Activated CD8-positive, alpha-beta memory T cell treated with anti-CD3 and anti-CD28 coated beads for 48 hours (primary cell): ENCODE data around the gene CCDC102A.
A peak's percentile ranks its signal among the peaks of the same experiment; 100 is the strongest.

Source experiments
- DNase-seq, 3 experiments: peaks; one replicate each; pipeline ENCODE4 v3.0.0-alpha.2; 2020; ENCODE audit warnings: low read depth in 2 of 3, low spot score in 2 of 3

CCDC102A gene

GRCh38 chr16:57525761-57526160, 10.6 kb downstream of the CCDC102A start:
- no peak for DNase-seq

DNA sequence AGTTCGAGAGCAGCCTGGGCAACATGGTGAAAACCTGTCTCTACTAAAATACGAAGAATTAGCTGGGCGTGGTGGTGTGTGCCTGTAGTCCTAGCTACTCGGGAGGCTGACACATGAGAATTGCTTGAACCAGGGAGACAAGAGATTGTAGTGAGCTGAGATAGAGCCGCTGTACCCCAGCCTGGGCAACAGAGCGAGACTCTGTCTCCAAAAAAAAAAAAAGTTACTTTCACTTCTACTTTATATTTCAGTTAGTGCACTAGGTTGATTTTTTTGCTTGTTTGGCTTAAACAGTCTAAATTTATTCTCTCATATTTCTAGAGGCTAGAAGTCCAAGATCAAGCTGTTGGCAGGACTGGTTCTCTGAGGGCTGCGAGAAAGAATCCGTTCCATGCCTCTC, 13.4 kb downstream of the CCDC102A start:
- no peak for DNase-seq

- DNase-seq, result peak; percentile 60 to 77 (median 68)
Observed at GRCh38 chr16:57519796-57520360, 16.5 kb downstream of the CCDC102A start.

DNA sequence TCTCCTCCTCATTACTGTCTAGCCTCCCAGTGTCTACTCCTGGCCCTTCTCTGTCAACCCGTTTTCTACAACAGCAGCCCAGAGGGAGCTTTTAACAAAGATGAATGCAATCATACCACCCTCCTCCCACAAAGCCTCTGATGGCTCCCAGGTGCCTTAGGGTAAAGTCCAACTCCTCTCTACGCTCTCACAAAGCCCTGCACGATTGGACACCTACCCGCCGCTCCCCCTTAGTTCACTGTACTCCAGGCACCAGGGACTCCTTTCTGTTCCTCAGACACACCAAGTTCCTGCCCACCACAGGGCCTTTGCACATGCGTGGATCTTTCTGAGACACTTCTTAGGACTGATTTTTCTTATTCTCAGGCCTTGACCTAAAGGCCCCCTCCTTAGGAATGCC, 17.4 kb downstream of the CCDC102A start:
- no peak for DNase-seq

- no peak for DNase-seq
Observed at GRCh38 chr16:57518520-57518919, 17.9 kb downstream of the CCDC102A start.

- no peak for DNase-seq
Observed at GRCh38 chr16:57517397-57518367, 18.7 kb downstream of the CCDC102A start.

DNA sequence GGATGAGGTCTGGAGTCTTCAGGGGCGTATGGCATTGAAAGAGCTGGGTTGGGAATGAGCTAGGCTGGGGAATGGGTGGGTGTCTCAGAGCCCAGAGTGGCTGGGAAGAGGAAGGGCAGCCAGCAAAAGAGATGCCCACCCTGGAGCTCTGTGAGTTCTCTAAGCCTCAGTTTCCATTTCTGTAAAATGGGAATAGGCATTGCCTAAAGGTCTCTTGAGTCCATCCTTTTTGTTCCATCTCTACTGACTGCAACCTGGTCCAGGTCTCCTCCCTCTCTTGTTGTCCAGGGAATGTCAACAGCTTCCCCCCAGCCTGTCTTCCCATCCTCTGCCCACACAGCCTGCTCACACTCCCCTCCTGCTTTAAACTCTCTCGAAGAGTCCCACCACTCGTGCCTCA, 19.6 kb downstream of the CCDC102A start:
- DNase-seq, result no peak

DNA sequence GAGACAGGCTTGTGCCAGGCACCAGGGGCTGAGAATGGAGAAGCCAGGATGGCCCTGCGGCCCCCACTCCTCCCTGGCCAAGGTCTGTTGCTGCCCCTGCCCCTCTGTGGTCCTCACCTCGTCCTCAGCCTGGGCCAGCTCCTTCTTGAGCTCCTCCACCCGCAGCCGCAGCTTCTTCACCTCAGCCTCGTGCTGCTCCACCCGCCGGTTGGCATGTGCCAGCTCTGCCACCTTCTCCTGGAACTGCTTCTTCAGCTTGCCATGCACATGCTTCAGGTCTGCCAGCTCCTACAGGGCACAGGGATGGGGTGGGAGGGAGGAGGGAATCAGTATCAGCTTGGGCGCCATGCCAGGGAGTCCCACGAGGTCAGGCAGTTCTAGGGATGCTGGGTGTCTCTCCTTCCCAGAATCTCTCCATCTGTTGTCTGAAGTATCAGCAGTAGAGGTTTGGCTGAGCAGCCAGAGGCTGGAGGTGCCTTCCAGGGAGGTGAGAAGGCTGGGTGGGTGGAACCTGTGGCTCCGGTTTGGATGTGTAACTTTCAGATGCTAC, 20.1 kb downstream of the CCDC102A start:
- no peak for DNase-seq

DNA sequence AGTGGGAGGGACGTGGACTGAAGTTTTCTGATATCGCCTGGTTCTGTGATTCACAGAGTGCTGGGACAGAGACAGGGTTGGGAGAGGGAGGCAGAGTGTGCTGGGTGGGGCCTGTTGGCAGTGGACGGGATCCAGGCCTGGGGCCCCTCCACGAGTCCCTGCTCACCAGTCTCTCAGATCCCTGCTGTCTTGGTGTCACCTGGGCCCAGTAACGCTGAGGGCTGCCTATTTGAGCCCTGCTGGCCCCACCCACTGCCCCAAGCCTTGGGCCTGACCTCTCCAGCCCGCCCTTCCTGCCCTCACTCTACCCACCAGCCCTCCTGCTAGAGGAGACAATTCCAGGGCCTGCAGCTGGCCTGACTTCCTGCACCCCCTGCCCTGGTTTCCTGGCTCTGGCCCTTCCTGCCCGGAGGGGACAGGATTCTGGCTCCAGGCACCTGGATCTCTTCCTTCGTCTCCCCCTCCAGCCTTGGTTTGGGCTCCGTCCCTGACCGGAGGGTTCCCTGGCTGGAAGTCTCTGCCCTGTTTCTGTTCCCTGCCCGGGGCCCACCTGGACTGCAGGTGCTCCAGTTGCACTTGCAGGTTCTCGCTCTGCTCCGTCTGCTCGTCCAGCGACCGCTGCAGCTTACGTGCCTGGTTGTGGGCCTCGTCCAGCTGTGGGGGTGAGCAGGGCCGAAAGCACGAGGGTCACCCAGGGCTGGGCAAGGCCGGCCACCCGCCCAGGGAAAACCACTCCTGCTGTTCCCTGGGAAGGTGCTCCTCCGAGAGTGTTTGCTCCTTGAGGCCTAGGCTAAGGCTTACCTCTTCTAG, 21.4 kb downstream of the CCDC102A start:
- no peak for DNase-seq

- DNase-seq, result no peak
Observed at GRCh38 chr16:57514371-57514770, 22.0 kb downstream of the CCDC102A start.

DNA sequence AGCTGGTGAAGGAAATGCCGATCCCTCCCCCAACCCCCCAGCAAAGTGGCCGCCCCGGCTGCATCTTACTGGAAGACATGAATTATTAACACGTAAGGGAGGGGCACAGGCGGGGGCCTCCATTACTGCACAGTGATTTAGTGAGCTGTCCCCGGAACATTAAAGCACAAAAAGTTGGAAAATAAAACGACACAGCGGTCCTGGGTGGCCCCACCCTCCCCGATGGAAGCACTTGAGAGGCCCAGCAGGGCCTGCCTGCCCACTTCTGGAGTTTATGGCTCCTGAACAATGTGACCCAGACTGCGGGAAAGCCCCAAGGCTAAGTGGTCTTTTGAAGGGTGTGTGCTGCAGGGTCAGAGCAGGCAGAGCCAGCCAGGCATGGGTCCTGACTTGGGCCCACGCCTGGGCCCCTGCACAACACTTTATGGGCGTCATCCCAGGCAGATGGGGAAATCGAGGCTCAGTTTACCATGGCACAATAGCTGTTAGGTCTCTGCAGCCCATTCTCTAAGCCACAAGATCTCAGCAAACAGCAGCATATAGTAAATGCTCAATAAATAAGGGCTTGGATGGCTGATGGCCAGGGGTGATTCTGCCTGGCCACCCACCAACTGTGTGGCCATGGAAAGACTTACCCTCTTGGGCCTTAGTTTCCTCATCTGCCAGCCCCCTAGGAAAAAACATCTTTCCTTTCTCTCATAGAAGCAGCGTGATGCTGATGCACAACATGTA, 22.8 kb downstream of the CCDC102A start:
- no peak for DNase-seq

DNA sequence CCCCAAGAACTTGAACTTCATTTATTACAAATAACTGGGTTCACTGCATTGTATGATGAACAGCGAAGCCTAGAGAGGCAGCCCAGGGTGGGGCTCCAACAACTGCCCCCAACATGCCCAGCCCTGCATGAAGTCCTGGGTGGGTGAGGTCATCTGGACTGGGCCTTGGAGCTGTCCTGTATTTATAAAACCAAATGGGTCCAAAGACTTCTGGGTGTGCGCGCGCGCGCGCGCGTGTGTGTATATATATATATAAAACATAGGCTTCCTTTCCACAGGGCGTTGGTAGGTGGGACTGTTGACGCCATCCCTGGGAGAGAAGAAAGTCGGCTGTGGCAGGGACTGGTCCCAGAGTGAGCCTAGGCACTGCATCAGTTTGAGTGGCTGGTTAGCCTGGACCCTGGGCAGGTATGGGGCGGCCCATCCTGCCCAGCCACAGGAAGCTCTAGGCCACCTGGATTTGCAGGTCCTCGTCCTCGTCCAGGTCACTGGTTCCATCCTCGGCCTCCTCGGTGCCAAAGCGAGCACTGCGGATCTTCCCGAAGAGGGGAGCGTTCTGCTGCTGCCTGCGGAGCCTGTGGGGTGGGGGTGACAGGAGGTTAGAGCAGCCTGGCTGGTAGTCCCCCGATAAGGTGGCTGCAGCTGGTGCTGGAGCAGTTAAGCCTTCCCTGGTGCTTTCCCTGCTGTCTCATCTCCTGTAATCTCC, 23.9 kb downstream of the CCDC102A start:
- DNase-seq, result no peak

DNA sequence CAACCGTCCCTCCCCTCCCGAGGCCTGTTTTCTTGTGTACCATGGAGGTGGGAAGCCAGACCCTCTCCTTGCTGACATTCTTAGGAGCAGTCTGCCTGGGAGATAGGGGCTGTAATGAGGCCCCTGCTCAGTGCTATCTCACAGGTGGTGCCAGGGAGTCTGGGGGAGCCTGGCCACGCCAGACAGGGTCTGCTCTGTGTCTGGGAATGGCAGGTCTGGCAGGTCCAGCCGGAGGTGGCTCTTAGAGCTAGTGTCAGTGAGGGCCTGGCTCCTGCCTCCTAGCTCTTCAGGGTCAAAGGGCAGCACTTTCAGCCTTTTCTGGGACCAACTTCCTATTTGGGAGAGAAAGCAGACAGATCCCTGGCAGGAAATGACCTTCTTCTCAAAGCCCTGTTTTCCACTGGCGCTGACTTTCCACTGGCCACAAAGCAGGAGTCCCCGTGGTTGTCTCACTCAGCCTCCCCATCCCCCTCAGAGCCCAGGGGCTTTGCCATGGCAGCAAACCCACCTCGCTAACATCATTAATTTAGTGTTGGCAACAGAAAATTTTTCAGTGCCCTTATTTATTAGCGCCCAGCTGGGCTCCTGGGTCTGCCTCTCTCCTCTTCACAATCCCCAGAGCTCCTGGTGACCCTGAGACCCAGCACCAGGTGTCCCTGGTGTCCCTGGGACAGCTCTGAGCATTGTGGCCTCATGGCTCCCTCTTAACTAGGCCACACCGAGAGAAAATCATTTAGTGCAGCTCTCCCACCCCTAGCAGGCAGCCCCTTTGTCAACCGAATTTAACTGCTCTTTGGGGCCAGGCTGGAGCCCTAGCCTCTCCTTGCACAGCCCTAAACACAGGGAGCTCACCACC, 26.1 kb downstream of the CCDC102A start:
- no peak for DNase-seq

- no peak for DNase-seq
Observed at GRCh38 chr16:57509231-57509923, 27.0 kb downstream of the CCDC102A start.

DNA sequence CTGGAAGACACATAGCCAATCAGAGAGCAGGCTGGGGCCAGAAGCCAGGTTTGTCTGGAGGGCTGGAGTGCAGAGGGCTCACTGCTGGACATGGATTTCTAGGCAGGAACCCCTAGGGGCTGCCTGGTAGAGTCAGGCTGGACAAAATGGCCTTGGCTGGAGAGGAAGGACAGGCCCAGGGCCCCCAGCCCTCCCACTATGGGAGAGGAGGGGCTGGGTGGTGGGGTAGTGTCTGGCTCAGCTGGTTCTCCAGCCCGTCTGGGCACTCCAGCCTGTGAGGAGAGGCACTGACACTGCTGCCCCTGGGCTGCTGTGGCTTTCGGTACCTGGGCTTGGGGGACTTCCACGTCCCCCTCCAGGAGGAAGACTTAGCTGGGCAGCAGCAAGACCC, 28.3 kb downstream of the CCDC102A start:
- no peak for DNase-seq

DNA sequence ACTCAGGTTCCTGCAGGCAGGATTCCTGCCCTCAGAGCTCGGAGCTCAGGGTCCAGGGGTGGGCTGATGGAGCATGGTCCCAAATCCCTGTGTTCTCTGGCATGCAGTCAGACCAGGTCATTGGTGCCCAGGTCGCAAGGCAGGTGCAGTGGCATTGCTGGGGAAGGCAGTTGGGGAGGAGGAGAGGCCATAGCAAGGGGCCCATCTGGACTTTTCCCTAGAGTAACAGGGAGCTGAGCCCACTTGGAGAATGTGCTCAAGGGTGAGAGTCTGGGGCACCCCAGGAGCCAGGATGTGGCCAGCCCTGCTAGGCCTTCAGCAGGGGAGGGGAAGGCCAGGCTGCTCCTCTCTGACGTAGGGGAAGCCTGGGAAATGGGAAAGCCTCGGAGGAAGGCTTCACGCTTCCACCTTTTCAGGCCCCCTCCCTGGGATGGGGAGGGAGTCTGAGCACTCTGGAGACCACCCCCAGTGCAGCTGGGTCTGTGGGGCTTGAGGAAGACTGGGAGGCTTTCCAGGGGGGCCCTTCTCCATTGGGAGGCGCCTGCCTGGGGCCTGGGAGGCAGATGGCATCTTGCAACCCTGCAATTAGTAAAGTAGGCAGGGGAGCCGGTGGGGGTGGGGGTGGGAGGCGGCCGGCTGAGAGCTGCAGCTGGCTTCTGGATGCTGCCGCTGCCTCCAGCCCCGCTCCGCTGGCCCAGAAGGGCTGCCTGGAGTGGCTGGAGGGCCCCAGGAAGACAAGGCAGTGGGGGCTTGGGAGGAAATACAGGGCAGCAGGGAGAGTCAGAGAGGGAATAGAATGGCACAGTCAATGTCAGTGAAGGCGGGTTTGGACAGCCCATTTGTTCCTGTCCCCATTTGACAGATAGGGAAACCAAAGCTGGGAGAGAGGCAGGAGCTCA, 29.0 kb downstream of the CCDC102A start:
- DNase-seq, result no peak

DNA sequence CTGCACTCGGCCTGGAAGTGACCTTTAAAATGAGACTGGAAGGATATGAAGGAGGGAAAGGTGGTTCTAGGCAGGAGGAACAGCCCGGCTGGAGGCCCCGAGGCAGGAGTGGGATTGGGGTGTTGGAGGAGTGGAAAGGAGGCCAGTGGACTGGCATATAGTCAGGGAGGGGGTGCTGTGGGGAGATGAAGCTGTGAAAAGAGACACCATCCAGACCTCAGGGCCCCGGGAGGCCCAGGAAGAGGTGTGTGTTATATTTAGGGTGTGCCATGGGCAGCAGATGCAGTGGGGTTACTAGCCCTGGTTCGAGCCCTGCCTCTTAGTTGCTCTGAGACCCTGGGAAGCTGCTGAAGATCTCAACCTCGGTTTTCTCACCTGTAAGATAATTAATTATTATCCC, 31.2 kb downstream of the CCDC102A start:
- no peak for DNase-seq

DNA sequence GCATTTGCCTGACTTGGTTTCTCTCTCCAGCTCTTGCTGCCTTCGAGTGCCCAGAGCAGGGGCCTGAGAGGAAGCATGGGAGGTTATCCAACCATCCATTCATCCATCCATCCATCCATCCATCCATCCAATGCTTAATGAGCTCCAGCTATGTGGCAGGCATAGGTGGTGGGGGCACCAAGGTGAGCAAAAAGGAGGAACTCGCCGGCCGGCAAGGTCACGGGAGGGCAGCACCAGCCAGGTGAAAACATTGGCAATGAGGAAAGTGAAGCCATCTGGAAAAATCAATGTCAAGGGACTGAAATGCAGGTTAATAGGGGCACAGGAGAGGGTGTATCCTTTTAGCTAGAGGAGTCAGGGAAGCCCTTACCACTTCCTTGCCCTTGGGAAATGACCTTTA, 31.9 kb downstream of the CCDC102A start:
- DNase-seq, result no peak
